Measurements from ENCODE around the gene GBP7.
"Not testable (repeated sequence)": the region's sequence is repeated elsewhere in the genome, so short reads cannot be mapped to it uniquely, and the experiment has no call there.

Gene GBP7

DNA sequence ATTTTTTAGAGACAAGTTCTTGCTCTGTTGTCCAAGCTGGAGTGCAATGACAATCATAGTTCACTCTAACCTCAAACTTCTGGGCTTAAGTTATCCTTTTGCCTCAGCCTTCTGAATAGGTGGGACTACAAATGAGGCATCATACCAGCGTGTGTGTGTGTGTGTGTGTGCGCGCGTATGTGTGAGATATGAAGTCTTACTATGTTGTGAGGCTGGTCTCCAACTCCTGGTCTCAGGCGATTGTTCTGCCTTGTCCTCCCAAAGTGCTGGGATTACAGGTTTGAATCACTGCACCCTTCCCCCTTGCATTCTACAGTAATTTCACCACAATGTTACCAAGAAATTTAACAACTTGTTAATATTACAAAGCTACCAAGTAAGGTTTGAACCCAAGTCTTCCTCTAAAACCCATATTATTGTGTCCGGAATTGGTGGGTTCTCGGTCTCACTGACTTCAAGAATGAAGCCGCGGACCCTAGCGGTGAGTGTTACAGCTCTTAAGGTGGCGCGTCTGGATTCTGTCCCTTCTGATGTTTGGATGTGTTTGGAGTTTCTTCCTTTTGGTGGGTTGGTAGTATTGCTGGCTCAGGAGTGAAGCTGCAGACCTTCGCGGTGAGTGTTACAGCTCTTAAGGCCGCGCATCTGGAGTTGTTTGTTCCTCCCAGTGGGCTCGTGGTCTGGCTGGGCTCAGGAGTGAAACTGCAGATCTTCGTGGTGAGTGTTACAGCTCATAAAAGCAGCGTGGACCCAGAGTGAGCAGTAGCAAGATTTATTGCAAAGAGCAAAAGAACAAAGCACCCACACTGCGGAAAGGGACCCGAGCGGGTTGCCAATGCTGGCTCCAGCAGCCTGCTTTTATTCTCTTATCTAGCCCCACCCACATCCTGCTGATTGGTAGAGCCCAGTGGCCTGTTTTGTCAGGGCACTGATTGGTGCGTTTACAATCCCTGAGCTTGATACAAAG is 48.9 kb downstream of the GBP7 start:
- intact Hi-C loops (cut with DNase I): not testable (repeated sequence)
- DNase-seq: peak in 2 of 42 donors; percentile 1 to 12

DNA sequence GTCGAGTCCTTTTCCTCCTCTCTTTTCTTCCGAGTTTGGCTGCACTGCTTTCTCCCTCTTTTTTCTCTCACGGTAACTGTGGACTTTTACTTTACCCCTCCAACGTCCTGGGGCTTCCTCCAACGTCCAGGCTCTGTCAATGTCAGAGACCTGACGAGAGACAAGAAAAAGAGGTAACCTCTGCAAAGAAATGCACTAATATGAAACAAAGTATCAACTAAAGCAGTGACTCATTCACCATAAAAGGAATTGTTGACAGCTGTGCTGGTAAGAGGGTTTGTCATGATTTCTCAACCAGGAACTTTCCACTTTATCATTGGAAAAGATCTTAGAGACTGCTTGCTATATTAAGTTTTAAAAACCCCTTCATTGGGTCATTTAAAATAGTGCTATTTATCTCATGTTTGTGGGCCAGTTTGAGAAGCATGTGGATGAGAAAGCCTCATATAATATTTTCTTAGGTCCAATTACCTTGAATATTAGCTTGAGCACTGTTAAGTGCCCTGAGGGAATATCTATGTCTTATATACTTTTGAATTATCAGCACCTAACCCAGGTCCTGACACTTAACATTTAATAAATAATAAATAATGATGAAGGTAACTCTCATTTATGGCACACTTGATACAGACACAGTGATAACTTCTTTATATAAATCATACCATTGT is 49.8 kb downstream of the GBP7 start, which contains the start of gene GBP2:
Gene GBP2, minus strand, starts transcription at position 202 of the 668 bp plus-strand sequence. CDS start 4,148 bp downstream, outside the sequence.
- DNase-seq: peak in 1 of 42 donors; percentile 1

DNA sequence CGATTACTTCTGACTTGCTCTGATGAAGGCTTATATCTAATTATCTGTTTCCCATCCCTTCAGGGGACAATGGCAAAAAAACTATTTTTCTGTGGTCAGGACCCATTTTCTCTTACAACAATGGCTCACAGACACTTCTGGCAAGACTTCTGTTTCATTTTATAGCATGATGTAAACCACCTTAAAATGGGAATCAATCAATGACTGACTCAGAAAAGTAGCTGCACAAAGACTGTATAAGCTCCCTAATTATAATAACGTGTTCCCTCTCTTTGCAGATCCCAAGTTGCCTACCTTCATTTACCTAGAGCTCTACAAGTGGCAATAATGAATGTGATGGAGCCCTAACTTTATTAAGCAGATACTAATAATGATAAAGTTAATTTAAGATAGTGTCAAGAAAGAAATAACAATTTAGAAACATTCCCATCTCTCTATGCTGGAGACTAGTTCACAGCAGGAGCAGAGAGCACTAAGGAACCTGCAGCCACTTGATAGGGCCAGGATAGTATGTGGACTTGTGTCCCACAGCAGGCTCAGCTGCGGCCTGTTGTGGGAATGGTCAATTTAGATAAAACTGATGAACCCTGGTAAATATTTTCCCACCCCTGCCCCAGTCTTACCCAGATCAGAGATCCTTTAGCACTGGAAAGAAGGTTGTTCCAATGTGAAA is 50.4 kb downstream of the GBP7 start:
- no peak for DNase-seq
- intact Hi-C loops (cut with DNase I): no loop called here

More for the DNA sequence above, 49.8 kb downstream of the GBP7 start, which contains the start of gene GBP2:
- intact Hi-C loops (cut with DNase I): no loop called here

DNA sequence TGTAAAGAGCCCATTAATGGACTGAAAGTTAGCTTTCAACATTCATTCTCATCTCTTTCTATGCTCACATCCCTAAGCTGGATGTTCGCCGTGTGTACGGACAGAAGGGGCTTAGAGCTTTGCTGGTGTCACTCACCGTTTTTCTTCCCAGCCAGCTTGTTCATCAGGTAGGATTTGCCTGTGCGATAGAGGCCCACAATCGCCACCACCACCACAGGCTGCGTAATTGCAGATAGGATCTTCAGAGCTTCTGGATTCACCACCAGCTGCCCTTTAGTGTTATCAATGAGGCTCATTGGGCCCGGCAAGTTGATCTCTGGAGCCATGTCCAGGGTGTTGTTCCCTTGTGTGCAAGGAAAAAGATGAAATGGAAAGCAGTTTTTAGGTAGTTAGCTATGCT is 54.2 kb downstream of the GBP7 start:
- no peak for DNase-seq
- intact Hi-C loops (cut with DNase I): no loop called here

DNA sequence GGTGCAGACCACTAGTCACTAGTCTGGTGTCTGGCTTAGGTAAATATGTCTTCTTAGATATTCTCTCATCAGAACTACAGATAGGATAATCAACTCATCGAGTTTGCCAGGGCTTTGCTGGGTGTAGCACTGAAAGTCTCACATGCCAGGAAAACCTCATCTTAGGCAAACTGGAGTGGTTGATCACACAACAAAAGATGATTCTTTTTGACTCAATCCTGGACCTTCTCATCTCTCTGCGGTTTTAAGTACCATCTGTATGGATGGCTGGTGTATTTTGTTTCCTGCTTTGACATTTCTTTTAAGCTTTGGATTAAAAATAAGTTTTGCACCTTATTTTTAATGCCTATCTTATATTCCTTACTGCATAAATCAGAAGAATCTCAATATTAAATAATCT is 61.1 kb downstream of the GBP7 start:
- intact Hi-C loops (cut with DNase I): no loop called here
- no peak for DNase-seq

DNA sequence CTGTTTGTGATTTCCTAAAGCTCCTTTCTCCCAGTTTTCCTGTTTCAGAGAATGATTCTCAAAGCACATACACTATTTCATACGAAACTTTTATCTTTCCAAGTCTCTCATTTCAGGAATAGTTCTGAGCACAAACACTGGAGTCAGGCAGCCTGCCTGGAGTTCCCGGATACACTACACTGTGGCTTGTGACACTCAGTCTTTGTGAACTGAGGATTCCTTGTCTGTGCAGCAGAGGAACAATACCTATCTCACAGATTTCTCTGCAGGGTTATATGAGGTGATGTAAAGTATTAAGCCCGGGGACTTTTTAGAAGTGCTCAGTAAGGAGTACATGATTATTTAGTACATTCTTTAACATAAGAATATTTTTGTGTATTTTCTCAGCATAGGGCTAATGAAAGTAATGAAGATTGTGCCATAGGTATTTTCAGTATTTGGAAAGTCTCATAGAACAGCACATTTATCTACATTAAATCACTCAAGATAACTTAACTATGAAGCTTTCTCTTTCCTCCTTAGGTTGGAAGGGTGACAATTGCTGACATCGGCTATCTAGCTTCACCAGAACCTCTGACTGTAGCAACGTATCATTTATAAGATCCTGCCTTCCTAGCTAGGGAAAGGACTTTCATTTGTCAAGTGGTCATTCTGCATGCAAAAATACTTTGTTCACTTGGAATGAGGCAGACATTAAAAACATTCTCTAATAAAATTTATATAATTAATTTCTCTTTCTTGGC is 62.8 kb downstream of the GBP7 start:
- intact Hi-C loops (cut with DNase I): no loop called here
- no peak for DNase-seq

DNA sequence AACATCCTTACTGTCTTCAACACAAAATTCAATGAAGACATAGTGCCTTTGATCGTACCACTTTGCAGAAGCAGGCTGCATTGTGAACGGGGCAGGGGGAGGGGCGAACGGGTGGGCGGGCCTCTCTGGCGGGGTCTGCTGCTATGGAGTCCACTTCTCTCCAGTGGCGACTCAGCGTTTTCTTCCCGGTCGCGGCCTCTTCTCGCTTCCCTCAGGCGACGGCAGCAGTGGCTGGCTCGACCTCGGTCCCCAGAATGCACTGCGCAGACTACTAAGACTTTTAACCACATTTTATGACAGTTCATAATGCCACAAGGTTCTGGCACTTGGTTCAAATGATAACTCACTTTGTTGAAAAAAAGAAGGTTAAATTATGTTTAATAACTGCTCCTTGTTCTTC is 71.1 kb downstream of the GBP7 start:
- no peak for DNase-seq
- intact Hi-C loops (cut with DNase I): no loop called here

DNA sequence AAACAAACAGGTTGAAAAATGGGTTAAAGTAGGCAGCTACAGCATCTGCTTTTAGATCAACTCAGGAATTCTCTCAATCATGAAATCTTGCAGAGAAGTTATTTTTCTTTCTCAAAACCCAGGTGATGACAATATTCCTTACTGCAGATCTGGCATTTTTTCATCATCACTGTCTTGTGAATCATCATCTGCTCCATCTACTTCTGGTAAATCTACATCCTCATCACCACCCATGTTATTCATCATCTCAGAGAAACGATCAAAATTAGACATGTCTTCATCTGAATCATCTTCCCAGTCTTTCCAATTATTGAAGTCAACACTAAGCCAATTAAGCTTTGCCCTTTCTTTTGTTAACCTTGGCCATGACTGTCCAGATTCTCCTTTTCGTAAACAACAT is 71.7 kb downstream of the GBP7 start:
- intact Hi-C loops (cut with DNase I): no loop called here
- no peak for DNase-seq

DNA sequence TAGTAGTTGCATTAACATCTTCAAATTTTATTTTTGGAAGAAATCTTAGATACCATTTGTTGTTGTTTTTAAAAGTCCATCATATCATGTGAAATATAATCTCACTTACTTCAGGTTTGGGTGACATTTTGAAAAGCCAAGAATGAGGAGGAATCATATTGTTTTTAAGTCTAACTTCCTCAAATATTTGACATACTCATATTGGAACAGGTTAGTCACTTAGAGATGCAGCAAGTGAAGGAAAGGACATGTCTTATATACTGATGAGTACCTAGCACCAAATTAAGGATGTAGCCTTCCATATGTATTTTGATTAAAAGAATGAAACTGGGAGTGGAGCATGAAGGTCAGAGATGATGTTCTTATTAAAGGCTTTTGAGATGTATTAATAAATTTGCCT is 73.8 kb downstream of the GBP7 start:
- no peak for DNase-seq
- intact Hi-C loops (cut with DNase I): no loop called here

DNA sequence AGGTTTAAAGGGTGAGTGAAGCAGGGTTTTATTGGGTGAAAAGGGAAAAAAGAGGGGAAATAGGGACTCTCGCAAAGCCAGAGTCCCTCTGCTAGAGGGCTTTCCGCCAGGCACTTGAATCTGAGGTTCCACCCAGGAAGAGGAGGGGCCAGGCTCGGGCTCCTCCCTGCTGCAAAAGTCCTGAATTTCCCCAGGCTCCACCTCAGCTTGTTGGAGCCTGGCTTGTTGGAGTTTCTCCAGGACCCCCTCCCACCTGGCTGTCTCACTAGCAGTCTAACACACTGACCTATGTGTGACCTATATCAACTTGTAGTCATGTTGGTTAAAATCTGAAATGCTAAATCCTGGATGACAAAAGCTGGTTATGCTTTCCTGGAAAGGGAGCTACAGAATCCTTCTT is 75.4 kb downstream of the GBP7 start:
- intact Hi-C loops (cut with DNase I): no loop called here

DNA sequence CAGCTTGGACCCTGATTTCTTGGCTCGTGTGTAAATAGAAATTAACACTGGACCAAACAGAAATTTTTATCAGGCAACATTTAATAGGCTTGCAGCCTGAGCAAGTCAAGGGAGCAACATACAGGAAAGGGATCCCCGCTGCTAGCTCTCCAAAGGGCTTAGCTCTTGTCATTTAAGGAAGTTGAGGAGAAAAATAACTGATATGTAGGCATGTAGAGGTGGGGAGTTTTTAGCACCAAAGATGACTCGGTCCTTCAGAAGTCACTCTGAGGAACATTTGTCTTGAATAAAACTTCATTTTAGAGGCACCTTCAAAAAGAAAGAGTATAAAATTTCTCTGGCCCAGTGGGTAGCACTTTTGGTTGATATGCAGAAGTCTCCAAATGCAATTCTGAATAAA is 76.9 kb downstream of the GBP7 start:
- no peak for DNase-seq
- intact Hi-C loops (cut with DNase I): no loop called here

More for the DNA sequence above, 75.4 kb downstream of the GBP7 start:
- DNase-seq: no peak

DNA sequence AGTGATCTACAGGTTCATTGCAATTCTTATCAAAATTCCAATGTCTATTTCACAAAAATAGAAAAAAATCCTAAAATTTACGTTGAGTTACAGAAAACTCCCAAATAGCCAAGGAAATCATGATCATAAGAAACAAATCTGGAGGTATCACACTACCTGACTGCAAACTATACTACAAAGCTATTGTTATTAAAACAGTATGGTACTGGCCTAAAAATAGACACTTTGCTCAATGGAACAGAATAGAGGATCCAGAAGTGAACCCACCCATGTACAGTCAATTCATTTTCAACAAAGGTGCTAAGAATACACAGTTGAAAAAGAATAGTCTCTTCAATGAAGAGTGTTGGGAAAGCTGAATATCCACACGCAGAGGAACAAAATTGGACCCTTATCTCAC is 80.1 kb downstream of the GBP7 start:
- DNase-seq: no peak

DNA sequence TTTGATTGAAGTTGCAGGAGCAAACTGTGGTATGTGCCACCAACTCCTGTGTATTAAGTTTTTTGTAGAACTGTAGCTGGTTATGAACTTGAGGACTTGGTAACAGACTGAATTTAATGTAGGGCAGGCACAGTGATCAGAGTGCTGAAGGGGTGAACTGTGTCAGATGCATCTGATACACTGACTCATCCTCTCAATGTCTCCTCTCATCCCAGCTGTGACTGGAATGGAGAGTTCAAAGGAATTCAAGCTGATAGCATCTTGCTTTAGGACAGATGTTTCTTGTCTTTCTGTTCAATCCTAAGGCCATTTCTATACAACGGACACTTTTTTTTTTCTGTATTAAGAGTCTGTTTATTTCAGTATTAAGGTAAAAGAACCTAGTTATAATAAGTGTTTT is 85.8 kb downstream of the GBP7 start:
- intact Hi-C loops (cut with DNase I): no loop called here
- no peak for DNase-seq

More for the DNA sequence above, 80.1 kb downstream of the GBP7 start:
- intact Hi-C loops (cut with DNase I): no loop called here

DNA sequence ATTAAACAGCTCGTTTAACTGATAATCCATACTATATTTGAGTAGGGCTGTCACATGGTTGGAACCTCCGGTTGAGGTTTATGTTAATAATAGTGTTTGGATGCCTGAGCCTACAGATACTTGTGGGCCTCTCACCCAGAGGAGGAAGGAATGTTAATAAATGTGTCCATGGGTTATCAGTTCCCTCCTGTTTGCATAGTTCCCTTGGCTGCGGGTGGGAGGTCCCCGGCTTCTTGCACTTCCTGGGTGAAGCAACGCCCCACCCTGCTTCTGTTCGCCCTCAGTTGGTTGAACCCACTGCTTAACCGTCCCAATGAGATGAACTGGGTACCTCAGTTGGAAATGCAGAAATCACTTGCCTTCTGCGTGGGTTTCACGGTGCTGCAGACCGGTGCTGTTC is 87.2 kb downstream of the GBP7 start:
- DNase-seq: no peak
- intact Hi-C loops (cut with DNase I): no loop called here

DNA sequence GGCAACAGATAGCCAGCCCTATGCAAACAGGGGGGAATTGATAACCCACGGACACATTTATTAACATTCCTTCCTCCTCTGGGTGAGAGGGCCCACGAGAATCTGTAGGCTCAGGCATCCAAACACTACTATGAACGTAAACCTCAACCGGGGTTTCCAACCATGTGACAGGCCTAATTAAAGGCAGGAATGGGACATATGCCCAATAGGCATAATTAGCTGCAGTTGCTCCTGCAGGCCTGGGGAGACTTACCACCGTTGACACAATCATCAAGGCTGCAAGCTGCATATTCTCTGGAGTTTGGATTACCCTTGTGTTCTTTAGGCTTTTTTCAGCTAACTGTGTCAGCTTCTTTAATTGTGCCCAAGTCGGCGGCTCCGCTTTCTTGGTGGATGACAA is 88.6 kb downstream of the GBP7 start:
- DNase-seq: no peak
- intact Hi-C loops (cut with DNase I): no loop called here

DNA sequence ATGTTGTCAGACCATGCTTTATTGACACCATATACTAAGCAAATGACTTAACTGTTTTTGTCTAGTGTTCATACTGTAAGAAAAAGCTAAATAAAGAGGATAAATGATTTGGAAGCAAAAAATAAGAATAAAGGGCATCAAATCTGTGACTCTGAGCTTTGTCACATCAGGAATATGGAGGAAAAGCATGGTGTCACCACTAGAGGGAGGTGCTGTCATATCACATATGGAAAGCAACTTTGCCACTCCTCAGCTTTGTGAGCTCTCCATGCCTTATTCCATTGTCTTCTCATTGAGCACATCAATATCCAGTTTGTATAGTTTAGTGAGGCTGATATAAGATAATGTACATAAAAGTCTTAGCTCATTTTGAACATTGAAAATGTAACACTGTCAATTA is 90.0 kb downstream of the GBP7 start:
- peak in 4 of 42 donors; percentile 9 to 30 (median 20) for DNase-seq
- intact Hi-C loops (cut with DNase I): no loop called here

Data from head of caudate nucleus (tissue), 42 donors.